ENCODE measurements around the gene VAV2.
"Not testable (repeated sequence)": the region's sequence is repeated elsewhere in the genome, so short reads cannot be mapped to it uniquely, and the experiment has no call there.

VAV2 gene

DNA sequence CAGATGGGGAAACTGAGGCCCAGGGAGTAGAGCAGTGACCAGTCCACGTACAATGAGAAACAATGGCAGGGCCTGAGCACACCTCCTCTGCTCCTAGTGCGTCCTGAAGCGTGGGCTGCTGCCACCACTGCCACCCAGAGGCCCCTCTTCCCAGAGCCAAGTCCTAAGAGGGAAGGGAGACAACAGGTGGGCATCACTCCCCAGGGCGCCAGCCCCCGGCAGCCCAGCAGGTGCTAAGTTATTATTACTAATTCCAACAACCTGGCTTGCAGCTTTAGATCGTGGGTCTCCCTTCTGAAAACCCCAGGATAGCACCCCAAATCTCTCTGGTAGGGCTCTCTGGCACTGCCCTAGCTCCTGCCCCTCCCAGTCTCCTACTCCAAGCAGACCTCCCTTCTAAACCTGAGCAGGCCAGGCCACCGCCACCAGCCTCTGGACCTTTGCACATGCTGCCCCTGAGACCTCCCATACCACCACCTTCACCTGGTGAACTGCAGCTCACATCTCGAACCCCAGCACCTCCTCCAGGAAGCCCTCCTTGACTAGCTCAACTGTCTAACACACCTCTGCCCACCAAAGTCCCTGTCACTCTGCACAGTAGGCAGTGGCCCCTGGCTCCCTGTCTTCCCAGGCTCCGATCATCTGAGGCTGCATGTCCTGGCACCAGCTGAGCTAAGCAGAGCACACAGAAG lies 65.8 kb downstream of the VAV2 start:
- H3K4me3 ChIP-seq (ENCODE audit: low read depth, low read length): peak overlapping the region; percentile 8; the same call in 1 of the 2 replicates
- TF ChIP-seq, protein P1, sequence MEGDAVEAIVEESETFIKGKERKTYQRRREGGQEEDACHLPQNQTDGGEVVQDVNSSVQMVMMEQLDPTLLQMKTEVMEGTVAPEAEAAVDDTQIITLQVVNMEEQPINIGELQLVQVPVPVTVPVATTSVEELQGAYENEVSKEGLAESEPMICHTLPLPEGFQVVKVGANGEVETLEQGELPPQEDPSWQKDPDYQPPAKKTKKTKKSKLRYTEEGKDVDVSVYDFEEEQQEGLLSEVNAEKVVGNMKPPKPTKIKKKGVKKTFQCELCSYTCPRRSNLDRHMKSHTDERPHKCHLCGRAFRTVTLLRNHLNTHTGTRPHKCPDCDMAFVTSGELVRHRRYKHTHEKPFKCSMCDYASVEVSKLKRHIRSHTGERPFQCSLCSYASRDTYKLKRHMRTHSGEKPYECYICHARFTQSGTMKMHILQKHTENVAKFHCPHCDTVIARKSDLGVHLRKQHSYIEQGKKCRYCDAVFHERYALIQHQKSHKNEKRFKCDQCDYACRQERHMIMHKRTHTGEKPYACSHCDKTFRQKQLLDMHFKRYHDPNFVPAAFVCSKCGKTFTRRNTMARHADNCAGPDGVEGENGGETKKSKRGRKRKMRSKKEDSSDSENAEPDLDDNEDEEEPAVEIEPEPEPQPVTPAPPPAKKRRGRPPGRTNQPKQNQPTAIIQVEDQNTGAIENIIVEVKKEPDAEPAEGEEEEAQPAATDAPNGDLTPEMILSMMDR (IDR thresholded peaks at IDR 0.05; ENCODE audit: low read depth, low read length, missing control alignments): no peak
- DNase-seq (ENCODE audit: low read depth): no peak

DNA sequence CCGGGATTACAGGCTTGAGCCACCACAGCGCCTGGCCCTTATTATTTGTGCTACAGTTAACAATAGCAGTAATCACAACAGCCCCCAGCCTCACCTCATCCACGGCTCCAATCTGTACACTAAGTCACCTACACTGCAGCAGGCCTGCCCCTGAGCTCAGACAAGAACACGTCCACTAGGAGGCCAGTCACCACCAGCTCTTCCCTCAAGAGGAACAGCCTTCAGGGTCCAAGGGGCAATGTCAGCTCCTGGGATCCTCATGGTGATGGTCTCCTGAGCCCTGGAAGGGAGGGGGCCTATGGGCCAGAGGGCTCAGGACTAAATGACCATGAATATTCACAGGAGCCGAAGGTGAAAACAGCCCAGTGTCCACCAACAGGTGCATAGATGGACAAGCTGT lies 67.7 kb downstream of the VAV2 start:
- DNase-seq (ENCODE audit: low read depth): no peak
- TF ChIP-seq, protein P1 (IDR thresholded peaks at IDR 0.05; ENCODE audit: low read depth, low read length, missing control alignments): no peak

DNA sequence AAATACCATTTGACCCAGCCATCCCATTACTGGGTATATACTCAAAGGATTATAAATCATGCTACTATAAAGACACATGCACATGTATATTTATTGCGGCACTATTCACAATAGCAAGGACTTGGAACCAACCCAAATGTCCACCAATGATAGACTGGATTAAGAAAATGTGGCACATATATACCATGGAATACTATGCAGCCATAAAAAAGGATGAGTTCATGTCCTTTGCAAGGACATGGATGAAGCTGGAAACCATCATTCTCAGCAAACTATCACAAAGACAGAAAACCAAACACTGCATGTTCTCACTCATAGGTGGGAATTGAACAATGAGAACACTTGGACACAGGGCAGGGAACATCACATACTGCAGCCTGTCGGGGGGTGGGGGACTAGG lies 68.5 kb downstream of the VAV2 start:
- DNase-seq (ENCODE audit: low read depth); H3K4me3 ChIP-seq (ENCODE audit: low read depth, low read length): not testable (repeated sequence)

More for the DNA sequence above, 67.7 kb downstream of the VAV2 start:
- H3K4me3 ChIP-seq (ENCODE audit: low read depth, low read length): no peak overlapping the region

DNA sequence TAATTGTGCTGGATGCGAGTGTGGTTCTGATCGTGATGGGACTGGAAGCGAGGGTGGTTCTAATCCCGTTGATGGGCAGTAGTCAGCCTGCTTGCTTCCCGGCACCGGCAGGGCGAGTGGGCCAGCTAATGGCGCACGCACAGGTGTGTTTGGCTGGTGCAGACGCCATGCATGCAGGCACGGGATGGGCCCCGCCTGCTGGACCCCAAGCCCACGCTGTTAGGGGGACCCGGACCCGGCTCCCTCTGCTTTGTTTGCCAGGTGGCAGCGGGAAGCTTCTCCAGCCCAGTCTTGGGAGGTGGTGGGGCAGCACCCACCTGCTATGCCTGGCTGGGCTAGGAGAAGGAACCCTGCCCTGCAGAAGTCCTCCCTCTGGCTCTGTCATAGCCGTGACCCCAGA lies 70.3 kb downstream of the VAV2 start:
- DNase-seq (ENCODE audit: low read depth): no peak
- H3K4me3 ChIP-seq (ENCODE audit: low read depth, low read length): no peak overlapping the region
- TF ChIP-seq, protein P1 (IDR thresholded peaks at IDR 0.05; ENCODE audit: low read depth, low read length, missing control alignments): no peak

DNA sequence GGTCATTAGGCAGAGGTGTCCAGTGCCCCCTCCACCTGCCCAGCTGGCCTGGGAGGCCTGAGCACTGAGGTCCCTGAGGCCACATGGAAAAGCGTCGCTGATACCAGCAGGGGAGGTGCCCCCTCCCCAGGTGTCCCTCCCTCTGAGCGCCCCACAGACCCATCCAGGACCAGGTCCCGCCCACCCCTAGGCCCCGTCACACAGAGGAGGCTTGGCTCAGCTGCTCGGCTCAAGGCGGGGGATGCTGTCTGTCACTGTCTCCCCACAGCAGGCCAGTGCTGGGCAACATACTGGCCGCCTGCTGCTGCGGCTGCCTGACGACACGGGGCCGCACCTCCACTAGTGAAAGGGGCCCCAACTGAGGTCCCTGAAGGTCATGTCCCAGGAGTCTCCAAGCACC lies 71.7 kb downstream of the VAV2 start:
- TF ChIP-seq, protein P1 (IDR thresholded peaks at IDR 0.05; ENCODE audit: low read depth, low read length, missing control alignments): no peak
- H3K4me3 ChIP-seq (ENCODE audit: low read depth, low read length): no peak overlapping the region
- DNase-seq (ENCODE audit: low read depth): no peak

DNA sequence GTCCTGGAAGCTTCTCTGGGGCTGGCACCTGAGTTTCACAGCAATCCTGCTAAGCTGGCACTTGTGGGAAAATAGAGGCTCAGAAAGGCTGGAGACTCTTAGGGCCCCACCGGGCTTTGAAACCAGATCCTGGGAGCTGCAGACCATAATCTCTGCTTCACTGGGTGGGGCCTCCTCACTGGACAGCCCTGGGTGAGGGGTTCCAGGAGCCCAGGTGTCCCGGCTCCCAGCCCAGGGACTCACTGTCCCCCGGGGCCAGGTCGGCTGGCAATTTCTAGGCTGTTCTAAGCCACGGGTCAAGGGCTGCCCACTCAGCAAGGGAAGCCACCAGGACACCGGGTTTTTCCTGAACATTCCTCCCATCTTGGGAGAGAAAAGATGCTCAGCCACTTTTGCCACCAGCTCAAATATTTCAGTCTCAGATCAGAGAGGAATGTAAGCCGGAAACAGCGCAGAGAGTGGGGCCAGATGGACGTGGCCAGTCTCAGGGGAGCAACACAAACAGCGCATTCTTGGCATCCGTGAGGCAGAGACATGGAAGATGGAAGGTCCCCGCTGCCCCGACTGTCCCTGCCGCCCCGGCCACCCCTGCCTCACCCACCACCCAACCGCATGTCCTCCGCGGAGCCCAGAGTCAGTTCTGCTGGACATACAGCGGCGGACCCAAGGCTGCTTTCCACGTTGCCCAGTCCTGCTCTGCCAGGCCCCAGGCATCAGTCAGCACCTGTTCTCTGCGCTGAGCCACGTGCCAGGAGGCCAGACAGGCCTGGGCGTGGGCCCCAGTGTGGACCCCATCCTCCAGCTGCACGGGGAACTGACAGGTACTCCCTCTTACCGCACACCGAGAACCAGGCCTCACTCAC lies 72.6 kb downstream of the VAV2 start:
- DNase-seq (ENCODE audit: low read depth): no peak
- TF ChIP-seq, protein P1 (IDR thresholded peaks at IDR 0.05; ENCODE audit: low read depth, low read length, missing control alignments): no peak
- no peak overlapping the region for H3K4me3 ChIP-seq (ENCODE audit: low read depth, low read length)

DNA sequence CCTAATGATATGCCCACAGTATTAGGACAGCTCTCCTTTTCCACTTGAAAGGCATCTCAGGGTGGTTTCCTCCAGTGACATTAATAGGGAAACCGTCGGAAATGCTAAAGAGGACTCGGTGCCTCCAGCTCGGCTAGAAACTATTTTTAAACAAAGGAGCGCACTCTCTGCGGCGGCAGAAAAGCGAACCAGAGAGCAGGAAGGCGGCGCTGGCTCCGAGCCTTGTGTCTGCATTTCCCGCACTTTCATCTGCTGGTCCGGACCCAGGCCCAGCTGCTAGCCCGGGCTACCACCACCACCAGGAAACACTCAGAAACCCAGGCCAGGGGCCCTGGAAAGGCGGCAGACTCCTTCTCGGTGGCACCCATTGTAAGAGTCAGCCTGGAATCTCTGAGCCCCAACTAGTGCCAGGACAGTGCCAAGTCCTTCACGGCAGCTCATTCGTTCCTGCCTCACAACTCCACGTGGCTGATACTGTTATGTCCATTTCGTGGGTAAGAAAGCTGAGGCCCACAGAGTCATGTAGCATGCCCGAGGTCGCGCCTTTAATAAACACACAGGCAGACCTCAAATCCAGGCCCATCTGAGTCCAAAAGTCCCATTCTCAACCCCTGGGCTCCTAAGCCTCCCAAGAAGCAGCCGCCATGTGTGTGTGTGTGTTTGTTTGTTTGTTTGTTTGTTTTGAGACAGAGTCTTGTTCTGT lies 73.9 kb downstream of the VAV2 start:
- TF ChIP-seq, protein P1 (IDR thresholded peaks at IDR 0.05; ENCODE audit: low read depth, low read length, missing control alignments): no peak
- H3K4me3 ChIP-seq (ENCODE audit: low read depth, low read length): no peak overlapping the region
- DNase-seq (ENCODE audit: low read depth): no peak
